AG08395 (cell line): ENCODE data around the gene NDUFAB1.
"Not testable (repeated sequence)": the region's sequence is repeated elsewhere in the genome, so short reads cannot be mapped to it uniquely, and the experiment has no call there.

Experiments used
- DNase-seq: peaks from one replicate; pipeline ENCODE4 v3.0.0; 2012; ENCODE audit warnings: mixed read lengths, low spot score

NDUFAB1 gene

DNA sequence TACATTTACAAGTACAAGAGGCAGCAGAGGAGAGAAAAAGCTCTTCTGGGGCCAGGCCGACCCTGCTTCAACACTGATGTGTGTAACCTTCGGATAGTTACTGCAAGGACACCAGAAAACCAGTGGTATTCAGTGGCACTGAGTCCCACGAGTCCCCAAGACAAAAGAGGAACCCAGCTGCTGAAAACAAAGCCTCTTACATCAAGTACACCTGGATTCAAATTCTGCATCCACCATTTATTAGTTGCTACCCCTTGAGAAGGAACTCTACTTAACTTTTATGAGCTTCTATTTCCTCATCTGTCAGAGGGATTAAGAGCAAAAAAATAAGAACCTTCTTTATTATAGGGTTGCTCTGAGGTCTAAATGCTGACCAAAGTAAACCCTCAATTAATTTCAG, 41.6 kb downstream of the NDUFAB1 start:
- DNase-seq, result no peak

DNA sequence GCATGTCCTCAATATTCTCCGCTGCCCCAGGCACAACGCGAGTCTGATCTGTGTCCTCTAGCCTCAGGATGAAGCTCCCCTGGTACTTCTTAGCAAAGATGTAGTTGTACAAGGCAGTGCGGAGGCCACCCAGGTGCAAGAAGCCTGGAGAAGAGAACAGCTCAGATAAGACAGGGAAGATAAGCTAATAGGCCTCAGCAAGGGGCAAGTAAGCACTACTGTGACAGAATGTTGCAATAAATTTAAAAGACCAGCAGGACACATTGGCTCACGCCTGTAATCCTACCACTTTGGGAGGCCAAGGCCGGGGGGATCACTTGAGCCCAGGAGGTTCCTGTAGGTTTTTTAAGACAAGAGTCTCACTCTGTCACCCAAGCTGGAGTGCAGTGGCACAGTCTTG, 44.0 kb downstream of the NDUFAB1 start:
- no peak for DNase-seq

DNA sequence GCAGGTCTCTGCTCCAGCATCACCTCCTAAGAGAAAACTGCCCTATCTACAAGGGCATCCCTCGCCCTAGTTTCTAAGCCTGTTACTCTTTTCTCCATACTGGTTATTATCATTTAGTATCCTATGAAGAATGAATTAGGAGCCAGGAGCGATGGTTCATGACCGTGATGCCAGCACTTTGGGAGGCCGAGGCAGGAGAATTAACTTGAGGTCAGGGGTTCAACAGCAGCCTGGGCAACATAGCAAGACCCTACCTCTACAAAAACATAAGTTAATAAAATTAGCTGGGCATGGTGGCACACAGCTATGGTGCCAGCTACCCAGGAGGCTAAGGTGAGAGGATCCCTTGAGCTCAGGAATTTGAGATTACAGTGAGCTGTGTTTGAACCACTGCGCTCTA, 46.2 kb downstream of the NDUFAB1 start:
- DNase-seq, result no peak

DNA sequence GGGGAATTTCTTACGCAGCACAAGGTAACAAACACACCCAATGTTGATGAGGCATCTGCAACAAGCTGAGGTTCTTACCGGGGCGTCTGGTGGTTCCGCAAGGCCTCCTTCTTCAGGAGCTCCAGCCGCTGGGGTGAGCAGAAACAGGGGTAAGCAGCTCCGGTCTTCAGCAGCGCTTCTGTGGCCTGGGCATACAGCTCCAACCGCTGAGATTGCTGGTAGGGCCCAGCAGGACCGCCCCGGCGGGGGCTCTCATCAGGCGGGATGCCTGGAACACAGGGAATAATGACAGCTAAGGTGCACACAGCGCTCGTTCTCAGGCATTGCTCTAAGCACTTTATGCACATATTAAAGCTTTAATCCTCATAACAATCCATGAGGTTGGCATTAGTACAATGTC, 51.7 kb downstream of the NDUFAB1 start:
- DNase-seq, result no peak

DNA sequence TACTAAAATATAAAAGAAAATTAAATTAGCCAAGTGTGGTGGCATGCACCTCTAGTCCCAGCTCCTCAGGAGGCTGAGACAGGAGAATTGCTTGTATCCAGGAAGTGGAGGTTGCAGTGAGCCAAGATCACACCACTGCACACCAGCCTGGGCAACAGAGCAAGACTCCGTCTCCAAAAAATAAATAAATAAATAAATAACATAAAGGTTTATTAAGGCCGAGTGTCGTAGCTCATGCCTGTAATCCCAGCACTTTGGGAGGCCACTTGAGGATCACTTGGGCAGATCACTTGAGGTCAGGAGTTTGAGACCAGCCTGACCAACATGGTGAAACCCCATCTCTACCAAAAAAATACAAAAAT, 55.3 kb downstream of the NDUFAB1 start:
- not testable (repeated sequence) for DNase-seq

DNA sequence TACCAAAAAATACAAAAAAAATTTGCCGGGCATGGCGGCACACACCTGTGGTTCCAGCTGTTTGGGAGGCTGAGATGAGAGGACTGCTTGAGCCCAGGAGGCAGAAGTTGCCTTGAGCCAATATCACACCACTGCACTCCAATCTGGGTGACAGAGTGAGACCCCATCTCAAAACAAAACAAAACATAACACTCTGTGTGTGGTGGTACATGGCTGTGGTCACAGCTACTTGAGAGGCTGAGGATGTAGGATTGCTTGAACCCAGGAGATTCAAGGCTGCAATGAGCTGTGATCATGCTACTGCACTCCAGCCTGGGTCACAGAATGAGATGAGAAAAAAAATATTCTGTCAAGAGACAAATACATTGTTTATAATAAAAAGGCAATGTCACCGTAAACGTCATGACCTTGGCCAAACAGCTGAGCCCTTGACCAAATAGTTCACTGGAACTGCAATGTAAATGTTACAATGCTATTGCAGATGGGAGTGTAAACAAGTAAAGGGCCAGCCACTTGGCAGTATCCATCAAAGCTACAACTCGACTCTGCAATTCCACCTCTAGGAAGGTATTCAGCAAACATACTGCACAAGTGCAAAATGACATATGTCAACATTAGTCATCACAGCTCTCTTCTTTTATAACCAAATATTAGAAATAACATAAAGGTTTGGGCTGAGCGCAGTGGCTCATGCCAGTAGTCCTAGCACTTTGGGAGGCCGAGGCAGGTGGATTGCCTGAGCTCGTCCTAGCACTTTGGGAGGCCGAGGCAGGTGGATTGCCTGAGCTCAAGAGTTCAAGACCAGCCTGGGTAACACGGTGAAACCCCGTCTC, 55.9 kb downstream of the NDUFAB1 start:
- DNase-seq, result no peak

DNA sequence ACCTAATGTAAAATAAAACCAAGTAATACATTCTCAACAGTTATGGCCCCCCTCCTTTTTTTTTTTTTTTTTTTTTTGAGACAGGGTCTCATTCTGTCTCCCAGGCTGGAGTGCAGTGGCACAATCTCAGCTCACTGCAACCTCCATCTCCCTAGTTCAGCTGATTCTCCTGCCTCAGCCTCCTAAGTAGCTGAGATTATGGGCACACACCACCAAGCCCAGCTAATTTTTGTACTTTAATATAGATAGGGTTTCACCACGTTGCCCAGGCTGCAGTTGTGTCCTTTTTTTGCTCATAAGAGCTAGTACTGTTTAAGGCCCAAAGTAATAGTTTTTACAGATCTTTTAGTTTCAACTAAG, 57.2 kb downstream of the NDUFAB1 start:
- DNase-seq, result no peak

DNA sequence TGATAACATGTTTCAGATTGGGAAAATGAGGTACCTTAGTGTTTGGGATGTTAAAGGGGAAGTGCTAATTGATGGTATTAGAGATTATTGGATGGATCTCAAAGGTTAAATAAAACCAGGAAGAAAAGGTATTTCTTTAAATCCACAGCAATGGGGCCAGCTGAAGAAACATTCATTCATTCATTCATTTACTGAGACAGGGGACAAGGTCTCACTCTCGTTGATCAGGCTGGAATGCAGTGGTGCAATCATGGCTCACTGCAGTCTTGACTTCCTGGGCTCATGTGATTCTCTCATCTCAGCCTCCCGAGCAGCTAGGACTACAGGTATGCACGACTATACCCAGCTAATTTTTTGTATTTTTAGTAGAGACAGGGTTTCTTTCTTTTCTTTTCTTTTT, 58.7 kb downstream of the NDUFAB1 start:
- DNase-seq, result no peak

DNA sequence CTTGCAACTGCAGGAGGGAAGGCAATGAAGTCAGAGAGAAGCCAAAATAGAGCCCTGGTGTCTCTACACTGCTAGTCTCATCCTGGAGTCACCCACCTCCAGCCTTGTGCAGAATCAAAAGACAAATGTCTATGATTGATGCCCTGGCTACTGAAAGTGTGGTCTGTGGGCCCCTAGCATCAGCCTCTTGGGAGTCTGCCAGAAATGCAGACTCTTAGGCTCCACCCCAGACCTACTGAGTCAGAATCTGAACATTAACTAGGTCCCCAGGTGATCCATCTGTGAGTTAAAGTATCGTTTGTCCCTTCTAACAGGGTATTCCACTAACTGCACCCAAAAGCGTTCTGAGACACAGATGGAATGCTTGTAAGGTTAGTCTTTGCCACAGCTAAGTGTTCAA, 60.2 kb downstream of the NDUFAB1 start:
- DNase-seq, result no peak

DNA sequence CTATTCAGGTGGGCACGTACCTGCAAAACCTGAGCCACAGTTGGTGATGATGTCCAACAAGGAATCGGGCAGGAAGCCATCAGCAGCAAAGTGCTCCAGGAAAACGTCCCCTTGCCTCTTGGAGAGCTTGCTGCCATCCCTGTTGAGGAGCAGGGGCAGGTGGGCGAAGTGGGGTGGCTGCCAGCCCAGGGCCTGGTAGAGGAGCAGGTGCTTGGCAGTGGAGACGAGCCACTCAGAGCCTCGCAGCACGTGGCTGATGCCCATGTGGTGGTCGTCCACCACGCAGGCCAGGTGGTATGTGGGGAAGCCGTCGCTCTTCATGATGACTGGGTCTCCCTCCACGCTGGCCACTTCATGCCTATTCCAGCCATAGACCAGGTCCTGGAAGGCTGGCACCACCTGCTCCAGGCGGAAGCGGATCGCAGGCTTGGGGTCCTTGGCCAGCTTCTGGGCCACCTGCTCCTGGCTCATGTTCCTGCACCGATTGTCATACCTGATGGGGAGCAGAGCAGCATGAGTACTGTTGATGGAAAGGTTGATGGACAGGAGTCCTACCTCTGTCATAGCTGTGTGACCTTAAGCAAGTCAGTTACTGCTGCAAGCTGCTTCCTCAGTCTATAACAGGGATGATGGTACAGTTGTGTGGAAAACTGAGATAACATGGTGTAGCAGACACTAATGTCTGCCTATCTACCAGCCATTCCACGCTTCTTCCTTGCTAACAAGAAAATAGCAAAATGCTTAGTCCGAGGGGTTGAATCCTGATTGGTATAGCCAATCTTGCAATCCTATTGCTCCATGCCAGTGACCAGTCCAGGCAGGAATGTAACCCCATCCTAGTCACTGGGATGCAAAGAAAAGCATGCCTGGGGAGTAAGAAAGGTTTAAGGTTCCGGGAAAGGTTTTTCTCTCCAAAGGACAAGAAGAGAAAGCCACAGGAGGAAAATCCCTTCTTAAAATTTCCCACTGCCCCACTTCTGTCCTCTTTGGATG, 61.0 kb downstream of the NDUFAB1 start:
- peak; percentile 7 for DNase-seq

DNA sequence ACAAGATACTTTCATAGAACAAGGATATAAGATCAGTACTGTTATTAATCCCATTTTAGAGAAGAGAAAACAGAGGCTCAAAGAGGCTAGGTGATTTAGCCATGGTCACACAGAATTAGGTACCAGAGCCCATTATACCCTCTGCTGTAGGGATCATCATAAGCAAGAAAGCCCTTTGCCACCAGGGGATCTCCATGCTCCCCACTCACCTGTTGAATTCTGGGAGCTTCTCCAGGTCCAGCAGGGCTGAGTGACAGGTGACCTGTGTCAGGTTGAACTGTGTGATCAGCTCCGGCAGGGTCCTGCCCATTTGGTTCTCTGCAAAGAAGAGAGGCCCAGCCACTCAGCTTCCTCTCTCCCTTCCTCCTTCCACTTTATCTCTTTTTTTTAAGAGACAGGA, 63.7 kb downstream of the NDUFAB1 start:
- no peak for DNase-seq
